Fibroblast of villous mesenchyme (primary cell): ENCODE measurements around the gene SCNN1B. TPM values are rescaled to one million over a fixed set of nuclear protein-coding genes. Genes with fewer than 3 reads are reported as not detected.
"Not testable (repeated sequence)": the region's sequence is repeated elsewhere in the genome, so short reads cannot be mapped to it uniquely, and the experiment has no call there.

ENCODE experiments used
- DNase-seq: peaks from one replicate; pipeline ENCODE4 v3.0.0-alpha.2; 2010; ENCODE audit warnings: low read depth
- H3K4me3 ChIP-seq: 2 replicates; pipeline ENCODE4 v1.5.1; 2011; ENCODE audit warnings: low read depth, mild to moderate bottlenecking, low read length
- CTCF ChIP-seq: IDR thresholded peaks from 2 replicates; pipeline ENCODE4 v1.5.1; 2012; ENCODE audit warnings: low read depth, mild to moderate bottlenecking, low read length; ENCODE audit not compliant: insufficient read depth
- total RNA-seq: library from RNA; depleted of rRNA; stranded (reverse); fragments of >200 nt; gene quantifications from 2 replicates; pipeline ENCODE4 v1.2.3, GENCODE V29; 2012

Gene SCNN1B
- total RNA-seq, 1 donor: not detected

DNA sequence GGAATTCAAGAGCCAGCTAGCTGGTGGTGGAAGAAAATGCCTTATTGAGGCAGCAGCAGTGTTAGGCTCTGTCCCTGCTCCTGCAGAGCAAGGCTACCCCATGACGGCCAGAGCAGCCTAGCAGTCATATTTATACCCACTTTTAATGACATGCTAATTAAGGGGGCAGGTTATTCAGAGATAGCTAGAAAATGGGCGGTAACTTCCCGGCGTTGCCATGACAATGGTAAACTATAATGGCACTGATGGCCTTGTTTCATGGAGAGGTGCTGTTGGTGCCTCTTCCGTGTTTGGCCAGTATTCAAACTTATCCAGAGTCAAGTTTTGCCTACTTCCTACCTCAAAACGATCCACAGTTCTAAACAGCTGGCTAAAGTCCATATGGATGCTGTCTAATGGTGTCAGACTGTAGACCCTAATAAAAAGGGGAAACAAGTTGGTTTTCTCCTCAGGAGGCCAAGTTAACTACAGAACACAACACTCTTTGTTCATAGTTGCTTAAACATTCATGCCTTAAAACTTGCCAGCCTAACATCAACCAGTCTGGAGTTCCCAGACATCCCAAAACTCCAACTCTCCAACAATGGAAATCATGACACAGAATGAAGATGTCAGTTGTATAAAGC is 3.7 kb upstream of the SCNN1B start:
- no peak overlapping the region for H3K4me3 ChIP-seq
- no peak for TF ChIP-seq CTCF
- DNase-seq: no peak

GRCh38 chr16:23299815-23300214 is 2.3 kb upstream of the SCNN1B start:
- DNase-seq, H3K4me3 ChIP-seq: not testable (repeated sequence)

- no peak for DNase-seq
- no peak for TF ChIP-seq CTCF
- no peak overlapping the region for H3K4me3 ChIP-seq
Observed at GRCh38 chr16:23301251-23302044, 654 bp upstream of the SCNN1B start.

GRCh38 chr16:23303685-23304084 is 1.6 kb downstream of the SCNN1B start:
- H3K4me3 ChIP-seq: no peak overlapping the region
- no peak for TF ChIP-seq CTCF
- DNase-seq: no peak

- TF ChIP-seq CTCF: no peak
- no peak for DNase-seq
- H3K4me3 ChIP-seq: no peak overlapping the region
Observed at GRCh38 chr16:23304620-23305019, 2.5 kb downstream of the SCNN1B start.

GRCh38 chr16:23306199-23307100 is 4.3 kb downstream of the SCNN1B start:
- no peak overlapping the region for H3K4me3 ChIP-seq
- no peak for DNase-seq
- TF ChIP-seq CTCF: no peak

- no peak overlapping the region for H3K4me3 ChIP-seq
- TF ChIP-seq CTCF: no peak
- no peak for DNase-seq
Observed at GRCh38 chr16:23310217-23310616, 8.1 kb downstream of the SCNN1B start.
